NB4 (cell line): ENCODE measurements around the gene C3orf62.

Source experiments
- DNase-seq: peaks from one replicate; pipeline ENCODE4 v3.0.0; 2010; ENCODE audit warnings: low read depth
- H3K4me3 ChIP-seq: one replicate; pipeline ENCODE4 v1.5.1; 2011; ENCODE audit warnings: mild to moderate bottlenecking, low read depth, low read length, moderate library complexity
- CTCF ChIP-seq: IDR thresholded peaks from one replicate; pipeline ENCODE4 v1.5.1; 2012; ENCODE audit warnings: low read depth, low read length
- MAX ChIP-seq: IDR thresholded peaks from 2 replicates; pipeline ENCODE4 v1.6.1; 2011; ENCODE audit warnings: low read depth, low read length
- MYC ChIP-seq: IDR thresholded peaks from 2 replicates; pipeline ENCODE4 v1.6.1; 2011; ENCODE audit warnings: low read depth, low read length
- POLR2A ChIP-seq: IDR thresholded peaks from 2 replicates; pipeline ENCODE4 v1.6.1; 2011; ENCODE audit warnings: mild to moderate bottlenecking; ENCODE audit not compliant: insufficient read length; ENCODE audit errors: extremely low read depth

C3orf62 gene

GRCh38 chr3:49219132-49219531 lies 57.9 kb downstream of the C3orf62 start:
- no peak for DNase-seq
- TF ChIP-seq POLR2A (no peak), MYC (no peak), MAX (no peak), CTCF (no peak)
- H3K4me3 ChIP-seq, result no peak overlapping the region
